Effector memory CD8-positive, alpha-beta T cell (primary cell): ENCODE results near the gene PATL1.
A peak's percentile ranks its signal among the peaks of the same experiment; 100 is the strongest.
"Not testable (repeated sequence)": the region's sequence is repeated elsewhere in the genome, so short reads cannot be mapped to it uniquely, and the experiment has no call there.

Experiments
- ATAC-seq: fragments of 150-1000 bp; cut with Tn5 transposase; replicated peaks from 2 replicates; pipeline ENCODE4 v1.10.0; 2021; ENCODE audit warnings: mild to moderate bottlenecking, moderate library complexity
- DNase-seq, 3 experiments: peaks; one replicate each; pipeline ENCODE4 v3.0.0; 2021
- H3K27ac Mint-ChIP-seq, 2 donors: one replicate each; pipeline ENCODE4 v1.8.0; 2022; ENCODE audit warnings: mild to moderate bottlenecking in 2 of 2, mixed read lengths in 2 of 2, moderate library complexity in 2 of 2
- H3K27me3 Mint-ChIP-seq, 2 donors: one replicate each; pipeline ENCODE4 v1.8.0; 2022; ENCODE audit warnings: mixed read lengths in 2 of 2
- H3K36me3 Mint-ChIP-seq: one replicate; pipeline ENCODE4 v1.8.0; 2022; ENCODE audit warnings: mild to moderate bottlenecking, moderate library complexity, mixed read lengths; ENCODE audit not compliant: insufficient read depth
- H3K4me1 Mint-ChIP-seq, 2 donors: one replicate each; pipeline ENCODE4 v1.8.0; 2022; ENCODE audit warnings: low read depth in 2 of 2, mixed read lengths in 2 of 2
- H3K4me3 Mint-ChIP-seq, 2 donors: one replicate each; pipeline ENCODE4 v1.8.0; 2022; ENCODE audit warnings: mild to moderate bottlenecking in 2 of 2, mixed read lengths in 2 of 2, moderate library complexity in 2 of 2
- H3K9me3 Mint-ChIP-seq, 2 donors: one replicate each; pipeline ENCODE4 v1.8.0; 2022; ENCODE audit warnings: mixed read lengths in 2 of 2
- total RNA-seq, 9 experiments: gene quantifications; one replicate each; lab custom pipeline; 2026; lab: John Stamatoyannopoulos, UW

The PATL1 gene
- total RNA-seq: 45.6 to 80.7 (median 51.1) reads per million in 9 experiments

DNA sequence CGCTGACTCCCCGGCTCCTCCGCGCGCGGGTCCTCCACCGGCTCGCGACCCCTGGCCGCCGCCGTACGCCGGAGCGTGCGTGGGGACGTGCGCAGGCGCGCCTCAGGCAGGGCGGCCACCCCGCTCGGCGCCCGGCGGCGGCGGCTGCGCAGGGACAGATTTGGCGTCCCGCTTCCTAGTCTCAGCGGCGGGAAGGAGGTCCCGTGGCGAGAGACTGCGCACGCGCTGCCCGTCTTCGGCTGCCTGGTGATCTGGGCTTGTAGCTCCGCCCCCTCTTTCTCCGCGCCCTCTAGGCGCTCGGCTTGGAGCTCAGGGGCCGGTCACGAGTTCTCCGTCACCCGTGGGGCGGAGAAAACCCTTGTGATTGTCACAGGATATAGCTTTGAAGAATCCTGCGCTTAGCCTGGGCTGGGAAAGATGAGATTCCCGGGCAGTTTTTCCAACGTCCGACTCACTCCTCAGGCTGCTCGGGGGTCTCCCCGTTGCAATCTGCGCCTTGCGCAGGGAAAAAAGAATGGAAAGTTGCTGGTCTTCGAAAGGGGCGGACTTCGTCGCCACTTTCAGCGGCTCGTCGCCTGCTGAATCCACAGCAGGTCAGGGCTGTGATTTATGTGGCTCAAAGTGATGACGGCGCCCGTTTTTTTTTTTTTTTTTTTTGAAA is at the start of gene PATL1:
Gene PATL1, minus strand, starts transcription at position 88 of the 661 bp plus-strand sequence. CDS start 142 bp downstream, outside the sequence.
- DNase-seq: peak; percentile 97 to 99 (median 98)
- Mint-ChIP-seq H3K9me3 (no peaks in the 10 kb centered on the region), H3K27me3 (no peaks in the 10 kb centered on the region), H3K27ac (peak within 1 kb of the TSS; percentile 97 to 100), H3K4me3 (peak within 1 kb of the TSS; percentile 89 to 93), H3K36me3 (peaks cover 48% of the 10 kb centered on the region), H3K4me1 (peaks cover 17 to 35% of the 10 kb centered on the region in 2 donors)
- peak; percentile 86 for ATAC-seq

DNA sequence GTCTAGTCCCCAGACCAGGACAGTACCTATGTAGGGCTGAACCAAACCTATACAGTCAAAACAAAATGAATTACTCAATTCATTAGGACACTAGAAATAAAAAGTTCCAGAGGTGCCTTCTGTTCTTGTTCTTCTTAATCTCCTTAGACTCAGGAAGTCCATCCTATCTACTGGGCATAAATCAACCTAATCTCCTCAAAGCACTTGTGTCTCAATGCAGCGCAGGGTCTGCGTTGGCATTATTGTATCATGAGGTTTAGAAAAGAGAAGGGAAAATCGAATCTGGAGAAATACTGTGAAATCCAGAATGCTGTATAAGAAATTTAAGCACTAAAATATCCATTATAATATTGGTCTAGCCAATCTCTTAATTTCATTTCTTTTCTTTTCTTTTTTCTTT is 47.2 kb upstream of the PATL1 start:
- H3K4me1 Mint-ChIP-seq: no peaks in the 10 kb centered on the region
- H3K4me3 Mint-ChIP-seq: no peak overlapping the region
- no peak overlapping the region for H3K27ac Mint-ChIP-seq
- no peaks in the 10 kb centered on the region for H3K9me3 Mint-ChIP-seq
- no peaks in the 10 kb centered on the region for H3K36me3 Mint-ChIP-seq
- DNase-seq: no peak
- H3K27me3 Mint-ChIP-seq: peaks cover 32 to 58% of the 10 kb centered on the region in 2 donors
- no peak for ATAC-seq

GRCh38 chr11:59713745-59714144 is 44.9 kb upstream of the PATL1 start, which contains the start of gene OR10V1:
OR10V1 (minus strand) TSS chr11:59713845; CDS start chr11:59713845, 0 bp downstream.
- Mint-ChIP-seq H3K4me1 (no peaks in the 10 kb centered on the region), H3K4me3 (no peak within 1 kb of the TSS), H3K36me3 (no peaks in the 10 kb centered on the region), H3K27ac (no peak within 1 kb of the TSS), H3K9me3 (no peaks in the 10 kb centered on the region), H3K27me3 (peaks cover 35 to 42% of the 10 kb centered on the region in 2 donors)
- no peak for DNase-seq
- ATAC-seq: no peak

GRCh38 chr11:59710136-59710847 is 41.5 kb upstream of the PATL1 start:
- H3K27me3 Mint-ChIP-seq: peaks cover 41 to 44% of the 10 kb centered on the region in 2 donors
- H3K36me3 Mint-ChIP-seq: no peaks in the 10 kb centered on the region
- H3K9me3 Mint-ChIP-seq: no peaks in the 10 kb centered on the region
- no peak overlapping the region for H3K27ac Mint-ChIP-seq
- H3K4me1 Mint-ChIP-seq: no peaks in the 10 kb centered on the region
- no peak overlapping the region for H3K4me3 Mint-ChIP-seq
- DNase-seq: no peak
- no peak for ATAC-seq

DNA sequence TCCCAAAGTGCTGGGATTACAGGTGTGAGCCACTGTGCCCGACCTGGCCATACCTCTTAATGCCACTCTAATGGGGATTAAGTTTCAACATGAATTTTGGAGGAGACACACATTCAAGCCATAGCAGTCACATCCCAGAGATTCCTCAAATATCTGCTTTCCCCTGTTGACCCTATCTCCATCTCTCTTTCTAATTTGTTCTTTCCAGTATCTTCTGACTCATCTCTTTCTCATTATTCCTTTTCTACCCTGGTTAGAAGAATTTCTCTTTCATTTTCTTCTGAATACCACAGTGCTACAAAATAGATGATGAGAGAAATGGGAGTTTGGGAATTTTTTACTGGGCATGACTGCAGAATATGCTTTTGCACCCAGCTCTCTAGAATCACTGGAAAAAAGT is 39.7 kb upstream of the PATL1 start:
- Mint-ChIP-seq H3K4me1 (no peaks in the 10 kb centered on the region), H3K9me3 (no peaks in the 10 kb centered on the region), H3K27ac (no peak overlapping the region), H3K27me3 (peaks cover 46 to 52% of the 10 kb centered on the region in 2 donors), H3K36me3 (no peaks in the 10 kb centered on the region), H3K4me3 (no peak overlapping the region)
- no peak for ATAC-seq
- no peak for DNase-seq

DNA sequence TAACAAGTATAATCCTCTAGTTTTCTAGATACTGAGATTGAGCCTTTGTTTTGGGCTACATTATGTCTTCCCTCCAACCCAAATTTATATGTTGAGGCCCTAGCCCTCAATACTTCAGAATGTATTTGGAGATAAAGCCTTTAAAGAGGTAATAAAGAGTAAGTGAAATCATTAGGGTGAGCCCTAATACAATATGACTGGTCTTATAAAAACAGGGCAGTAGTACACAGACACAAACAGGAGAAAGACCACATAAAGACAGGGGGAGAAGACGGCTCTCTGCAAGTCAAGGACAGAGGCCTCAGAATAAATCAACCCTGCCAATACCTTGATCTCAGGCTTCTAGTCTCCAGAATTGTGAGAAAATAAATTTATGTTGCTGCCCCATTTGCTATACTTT is 38.5 kb upstream of the PATL1 start:
- DNase-seq: no peak
- Mint-ChIP-seq H3K4me3 (no peak overlapping the region), H3K27ac (no peak overlapping the region), H3K27me3 (peaks cover 37 to 43% of the 10 kb centered on the region in 2 donors), H3K36me3 (no peaks in the 10 kb centered on the region), H3K9me3 (no peaks in the 10 kb centered on the region), H3K4me1 (no peaks in the 10 kb centered on the region)
- ATAC-seq: no peak

DNA sequence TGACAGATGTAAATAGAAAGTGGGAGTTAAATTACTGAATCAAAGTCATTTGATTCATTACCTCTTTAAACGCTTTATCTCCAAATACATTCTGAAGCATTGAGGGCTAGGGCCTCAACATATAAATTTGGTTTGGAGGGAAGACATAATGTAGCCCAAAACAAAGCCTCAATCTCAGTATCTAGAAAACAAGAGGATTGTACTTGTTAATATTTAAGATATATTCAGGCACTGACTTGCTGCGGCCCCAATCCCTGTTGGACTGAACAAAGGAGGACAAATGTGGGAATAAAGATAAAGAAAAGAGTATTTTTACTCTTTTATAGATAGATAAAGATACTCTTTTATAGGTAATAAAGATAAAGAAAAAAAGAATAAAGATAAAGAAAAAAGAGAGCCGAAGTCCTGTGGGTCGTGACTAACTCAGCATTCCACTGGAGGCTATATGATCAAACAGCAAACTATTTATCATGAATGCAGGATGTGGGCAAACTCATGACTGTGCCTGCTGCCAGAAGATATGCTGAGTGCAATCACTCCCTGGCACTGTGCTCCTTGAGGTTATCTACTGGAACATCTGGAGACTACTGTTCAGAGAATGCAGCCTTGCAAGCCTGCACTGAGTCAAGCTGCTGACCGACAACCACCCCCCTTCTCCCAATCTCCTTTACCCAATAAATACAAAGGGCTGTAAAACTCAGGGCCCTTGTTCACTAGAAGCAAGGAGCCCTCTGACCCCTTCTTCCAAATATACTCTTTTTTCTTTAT is 37.9 kb upstream of the PATL1 start:
- Mint-ChIP-seq H3K27me3 (peaks cover 44 to 49% of the 10 kb centered on the region in 2 donors), H3K27ac (no peak overlapping the region)

GRCh38 chr11:59705294-59705693 is 36.5 kb upstream of the PATL1 start:
- H3K4me3 Mint-ChIP-seq: no peak overlapping the region
- H3K27me3 Mint-ChIP-seq: peaks cover 52 to 56% of the 10 kb centered on the region in 2 donors
- H3K4me1 Mint-ChIP-seq: no peaks in the 10 kb centered on the region
- no peaks in the 10 kb centered on the region for H3K9me3 Mint-ChIP-seq
- H3K36me3 Mint-ChIP-seq: no peaks in the 10 kb centered on the region
- ATAC-seq: no peak
- no peak for DNase-seq
- H3K27ac Mint-ChIP-seq: no peak overlapping the region

More for the DNA sequence above, 37.9 kb upstream of the PATL1 start:
- no peak for ATAC-seq
- no peak for DNase-seq
- Mint-ChIP-seq H3K36me3 (no peaks in the 10 kb centered on the region), H3K9me3 (no peaks in the 10 kb centered on the region), H3K4me3 (no peak overlapping the region), H3K4me1 (no peaks in the 10 kb centered on the region)

DNA sequence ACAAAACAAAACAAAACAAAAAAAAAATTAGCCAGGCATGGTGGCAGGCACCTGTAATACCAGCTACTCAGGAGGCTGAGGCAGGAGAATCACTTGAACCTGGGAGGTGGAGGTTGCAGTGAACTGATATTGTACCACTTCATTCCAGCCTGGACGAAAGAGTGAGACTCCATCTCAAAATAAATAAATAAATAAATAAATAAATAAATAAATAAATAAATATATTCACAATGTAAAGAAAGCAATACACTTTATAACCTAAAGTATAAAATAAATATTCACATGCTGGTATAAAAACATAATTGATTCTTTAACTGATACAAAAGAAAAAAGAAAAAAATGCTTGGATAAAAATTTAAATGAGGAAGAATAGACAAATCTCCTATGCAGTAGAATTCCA is 34.7 kb upstream of the PATL1 start:
- peaks cover 47 to 51% of the 10 kb centered on the region in 2 donors for H3K27me3 Mint-ChIP-seq
- ATAC-seq, H3K4me3 Mint-ChIP-seq, H3K4me1 Mint-ChIP-seq, H3K9me3 Mint-ChIP-seq, H3K36me3 Mint-ChIP-seq, H3K27ac Mint-ChIP-seq, DNase-seq: not testable (repeated sequence)

- not testable (repeated sequence) for DNase-seq, H3K27ac Mint-ChIP-seq, H3K9me3 Mint-ChIP-seq, ATAC-seq, H3K4me3 Mint-ChIP-seq, H3K4me1 Mint-ChIP-seq, H3K36me3 Mint-ChIP-seq
- peaks cover 29 to 35% of the 10 kb centered on the region in 2 donors for H3K27me3 Mint-ChIP-seq
These were observed 31.3 kb upstream of the PATL1 start for GRCh38 chr11:59700157-59700556.

DNA sequence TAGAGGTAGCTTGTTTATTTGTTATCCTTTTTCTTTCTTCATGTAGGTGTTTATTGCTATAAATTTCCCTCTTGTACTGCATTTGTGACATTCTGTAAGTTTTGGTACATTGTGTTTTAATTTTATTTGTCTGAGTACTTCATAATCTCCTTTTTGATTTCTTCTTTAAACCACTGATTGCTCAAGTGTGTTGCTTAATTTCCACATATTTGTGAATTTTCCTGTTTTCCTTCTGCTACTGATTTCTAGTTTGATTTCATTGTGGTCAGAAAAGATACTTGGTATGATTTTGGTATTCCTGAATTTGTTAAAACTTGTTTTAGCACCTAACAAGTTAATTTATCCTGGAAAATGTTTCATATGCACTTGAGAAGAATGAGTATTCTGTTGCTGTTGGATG is 29.7 kb upstream of the PATL1 start:
- no peak for DNase-seq
- peaks cover 16 to 20% of the 10 kb centered on the region in 2 donors for H3K27me3 Mint-ChIP-seq
- H3K27ac Mint-ChIP-seq: no peak overlapping the region
- no peaks in the 10 kb centered on the region for H3K4me1 Mint-ChIP-seq
- H3K36me3 Mint-ChIP-seq: no peaks in the 10 kb centered on the region
- ATAC-seq: no peak
- H3K4me3 Mint-ChIP-seq: no peak overlapping the region
- peaks cover 0 to 3% of the 10 kb centered on the region in 2 donors for H3K9me3 Mint-ChIP-seq

DNA sequence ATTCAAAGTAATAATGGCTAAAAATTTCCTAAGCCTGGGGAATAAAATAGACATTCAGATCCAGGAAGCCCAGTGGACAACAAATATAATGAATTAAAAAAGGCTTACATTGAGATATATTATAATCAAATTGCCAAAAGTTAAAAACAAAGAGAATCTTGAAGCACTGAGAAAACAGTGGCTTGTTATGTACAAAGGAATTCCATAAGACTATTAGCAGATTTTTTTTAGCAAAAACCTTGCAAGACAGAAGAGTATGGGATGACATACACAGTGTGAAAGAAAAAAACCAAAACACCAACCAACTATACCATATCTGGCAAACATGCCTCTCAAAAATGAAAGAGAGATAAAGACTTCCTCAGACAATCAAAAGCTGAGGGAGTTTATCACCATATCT is 24.1 kb upstream of the PATL1 start:
- Mint-ChIP-seq H3K9me3 (peaks cover 7 to 13% of the 10 kb centered on the region in 2 donors), H3K27ac (no peak overlapping the region), H3K27me3 (peaks cover 19 to 27% of the 10 kb centered on the region in 2 donors), H3K4me3 (no peak overlapping the region), H3K4me1 (no peaks in the 10 kb centered on the region), H3K36me3 (no peaks in the 10 kb centered on the region)
- ATAC-seq (no peak), DNase-seq (no peak)

GRCh38 chr11:59691156-59691555 is 22.3 kb upstream of the PATL1 start:
- Mint-ChIP-seq H3K4me3 (no peak overlapping the region), H3K9me3 (peaks cover 4 to 13% of the 10 kb centered on the region in 2 donors), H3K27me3 (peaks cover 27 to 28% of the 10 kb centered on the region in 2 donors), H3K36me3 (no peaks in the 10 kb centered on the region), H3K4me1 (no peaks in the 10 kb centered on the region), H3K27ac (no peak overlapping the region)
- ATAC-seq (no peak), DNase-seq (no peak)
